ENCODE results near the gene LCE7A.

DNA sequence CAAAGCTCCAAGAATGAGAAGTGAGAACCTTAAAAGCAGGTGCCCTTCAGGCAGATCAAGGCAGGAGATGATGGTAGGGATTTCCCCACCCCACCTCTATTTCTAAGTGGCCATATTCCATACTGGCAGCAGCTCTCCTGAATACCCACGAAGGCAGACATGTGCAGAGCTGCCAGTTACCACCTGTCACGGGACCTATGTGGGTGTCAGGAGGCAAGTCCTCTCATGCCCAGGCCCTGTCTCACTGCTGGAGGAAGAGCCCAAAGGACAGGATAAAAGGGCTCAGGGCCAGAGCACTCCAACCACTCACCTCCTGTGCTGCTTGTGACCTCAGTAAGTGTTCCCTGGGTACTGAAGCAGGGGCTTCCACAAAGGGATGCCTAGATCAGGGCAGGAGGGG is 48.7 kb upstream of the LCE7A start:
- TF ChIP-seq, protein P1, sequence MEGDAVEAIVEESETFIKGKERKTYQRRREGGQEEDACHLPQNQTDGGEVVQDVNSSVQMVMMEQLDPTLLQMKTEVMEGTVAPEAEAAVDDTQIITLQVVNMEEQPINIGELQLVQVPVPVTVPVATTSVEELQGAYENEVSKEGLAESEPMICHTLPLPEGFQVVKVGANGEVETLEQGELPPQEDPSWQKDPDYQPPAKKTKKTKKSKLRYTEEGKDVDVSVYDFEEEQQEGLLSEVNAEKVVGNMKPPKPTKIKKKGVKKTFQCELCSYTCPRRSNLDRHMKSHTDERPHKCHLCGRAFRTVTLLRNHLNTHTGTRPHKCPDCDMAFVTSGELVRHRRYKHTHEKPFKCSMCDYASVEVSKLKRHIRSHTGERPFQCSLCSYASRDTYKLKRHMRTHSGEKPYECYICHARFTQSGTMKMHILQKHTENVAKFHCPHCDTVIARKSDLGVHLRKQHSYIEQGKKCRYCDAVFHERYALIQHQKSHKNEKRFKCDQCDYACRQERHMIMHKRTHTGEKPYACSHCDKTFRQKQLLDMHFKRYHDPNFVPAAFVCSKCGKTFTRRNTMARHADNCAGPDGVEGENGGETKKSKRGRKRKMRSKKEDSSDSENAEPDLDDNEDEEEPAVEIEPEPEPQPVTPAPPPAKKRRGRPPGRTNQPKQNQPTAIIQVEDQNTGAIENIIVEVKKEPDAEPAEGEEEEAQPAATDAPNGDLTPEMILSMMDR (IDR thresholded peaks at IDR 0.05; ENCODE audit: insufficient read depth, low read depth, low read length): no peak
- TF ChIP-seq EZH2 (IDR thresholded peaks at IDR 0.05; ENCODE audit: insufficient read depth, low read length): no peak
